Measurements from ENCODE around the gene NR3C1. TPM values are rescaled to one million over a fixed set of nuclear protein-coding genes. Genes with fewer than 3 reads are reported as not detected.

The NR3C1 gene
- total RNA-seq, 1 experiment from 2014 or later, result 16.0 TPM

DNA sequence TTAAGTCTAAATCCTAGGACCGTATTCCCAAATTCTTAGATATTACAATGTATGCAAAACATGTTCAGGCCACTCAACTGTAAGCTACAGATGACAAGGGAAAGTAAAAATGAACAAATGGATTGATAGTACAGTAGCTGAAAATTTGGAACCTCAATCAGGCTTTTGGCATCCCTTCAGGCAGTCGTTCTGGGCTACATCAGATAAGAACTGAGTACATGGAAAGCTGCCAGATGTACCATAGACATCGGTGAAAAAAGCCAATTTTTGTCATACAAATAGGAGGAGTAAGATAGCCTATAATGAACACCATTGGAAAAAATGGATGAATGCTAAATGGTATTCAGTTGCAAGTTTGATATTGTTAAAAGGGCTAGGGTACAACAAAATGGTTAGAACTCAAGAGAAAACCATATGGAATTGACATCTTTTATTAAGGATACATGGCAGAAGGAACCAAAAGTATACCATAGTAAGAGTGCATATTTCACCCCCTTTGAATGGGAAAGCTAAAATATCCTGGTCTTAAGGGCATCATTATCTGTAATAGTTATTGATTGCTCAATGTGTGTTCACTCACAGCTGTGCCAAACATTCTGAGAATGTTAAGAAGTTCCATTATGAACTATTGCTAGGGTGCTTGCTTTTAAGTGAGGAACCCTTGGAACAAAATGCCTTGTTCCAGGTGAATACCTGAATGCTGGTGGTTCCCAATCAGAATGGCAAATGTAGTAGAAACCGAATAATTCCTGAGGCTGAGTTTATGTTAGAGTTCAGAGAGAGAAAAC lies 86.4 kb downstream of the NR3C1 start (continued):
- TF ChIP-seq, protein P1, sequence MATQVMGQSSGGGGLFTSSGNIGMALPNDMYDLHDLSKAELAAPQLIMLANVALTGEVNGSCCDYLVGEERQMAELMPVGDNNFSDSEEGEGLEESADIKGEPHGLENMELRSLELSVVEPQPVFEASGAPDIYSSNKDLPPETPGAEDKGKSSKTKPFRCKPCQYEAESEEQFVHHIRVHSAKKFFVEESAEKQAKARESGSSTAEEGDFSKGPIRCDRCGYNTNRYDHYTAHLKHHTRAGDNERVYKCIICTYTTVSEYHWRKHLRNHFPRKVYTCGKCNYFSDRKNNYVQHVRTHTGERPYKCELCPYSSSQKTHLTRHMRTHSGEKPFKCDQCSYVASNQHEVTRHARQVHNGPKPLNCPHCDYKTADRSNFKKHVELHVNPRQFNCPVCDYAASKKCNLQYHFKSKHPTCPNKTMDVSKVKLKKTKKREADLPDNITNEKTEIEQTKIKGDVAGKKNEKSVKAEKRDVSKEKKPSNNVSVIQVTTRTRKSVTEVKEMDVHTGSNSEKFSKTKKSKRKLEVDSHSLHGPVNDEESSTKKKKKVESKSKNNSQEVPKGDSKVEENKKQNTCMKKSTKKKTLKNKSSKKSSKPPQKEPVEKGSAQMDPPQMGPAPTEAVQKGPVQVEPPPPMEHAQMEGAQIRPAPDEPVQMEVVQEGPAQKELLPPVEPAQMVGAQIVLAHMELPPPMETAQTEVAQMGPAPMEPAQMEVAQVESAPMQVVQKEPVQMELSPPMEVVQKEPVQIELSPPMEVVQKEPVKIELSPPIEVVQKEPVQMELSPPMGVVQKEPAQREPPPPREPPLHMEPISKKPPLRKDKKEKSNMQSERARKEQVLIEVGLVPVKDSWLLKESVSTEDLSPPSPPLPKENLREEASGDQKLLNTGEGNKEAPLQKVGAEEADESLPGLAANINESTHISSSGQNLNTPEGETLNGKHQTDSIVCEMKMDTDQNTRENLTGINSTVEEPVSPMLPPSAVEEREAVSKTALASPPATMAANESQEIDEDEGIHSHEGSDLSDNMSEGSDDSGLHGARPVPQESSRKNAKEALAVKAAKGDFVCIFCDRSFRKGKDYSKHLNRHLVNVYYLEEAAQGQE (IDR thresholded peaks at IDR 0.05; ENCODE audit: low read depth), result no peak
- no peak for TF ChIP-seq FOSL1 (IDR thresholded peaks at IDR 0.05; ENCODE audit: low read depth)
- TF ChIP-seq, protein P2, sequence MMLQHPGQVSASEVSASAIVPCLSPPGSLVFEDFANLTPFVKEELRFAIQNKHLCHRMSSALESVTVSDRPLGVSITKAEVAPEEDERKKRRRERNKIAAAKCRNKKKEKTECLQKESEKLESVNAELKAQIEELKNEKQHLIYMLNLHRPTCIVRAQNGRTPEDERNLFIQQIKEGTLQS (IDR thresholded peaks at IDR 0.05), result no peak
- no peak for TF ChIP-seq SRF (IDR thresholded peaks at IDR 0.05; ENCODE audit: low read depth)
- TF ChIP-seq SP1 (IDR thresholded peaks at IDR 0.05; ENCODE audit: low read depth), result no peak
- no peak for TF ChIP-seq SIN3A (IDR thresholded peaks at IDR 0.05; ENCODE audit: low read depth)
- TF ChIP-seq CBX3 (IDR thresholded peaks at IDR 0.05; ENCODE audit: low read depth), result no peak
- no peak for TF ChIP-seq RAD21 (IDR thresholded peaks at IDR 0.05; ENCODE audit: low read depth)

DNA sequence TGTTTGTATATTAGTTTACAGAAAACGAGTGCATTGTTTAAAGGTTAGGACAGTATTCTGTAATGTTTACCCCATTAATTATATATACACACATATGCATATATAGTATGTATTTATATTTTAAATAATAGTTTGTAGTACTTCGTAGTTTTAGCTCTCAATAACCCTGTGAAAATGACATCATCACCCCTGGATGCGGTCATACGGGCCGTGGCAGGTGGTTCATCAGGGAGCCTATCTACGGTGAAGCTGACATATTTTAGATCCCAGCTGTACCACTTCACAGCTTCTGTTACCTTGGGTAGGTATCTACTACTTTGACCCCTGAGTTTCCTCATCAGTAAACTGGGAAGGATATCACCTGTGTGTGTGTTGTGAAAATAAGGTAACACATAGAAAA lies 87.1 kb downstream of the NR3C1 start:
- no peak for ATAC-seq
- intact Hi-C loops (cut with micrococcal nuclease), result no loop called here
- TF ChIP-seq CBX3 (IDR thresholded peaks at IDR 0.05; ENCODE audit: low read depth), result no peak
- TF ChIP-seq JUND (IDR thresholded peaks at IDR 0.05), result no peak
- TF ChIP-seq RAD21 (IDR thresholded peaks at IDR 0.05; ENCODE audit: low read depth), result no peak
- TF ChIP-seq POLR2AphosphoS5 (IDR thresholded peaks at IDR 0.05; ENCODE audit: low read depth, low read length), result no peak
- no peak for TF ChIP-seq ZFX (IDR thresholded peaks at IDR 0.05)
- no peak for TF ChIP-seq YY1 (IDR thresholded peaks at IDR 0.05; ENCODE audit: extremely low read depth, insufficient replicate concordance, low read depth, low read length)
- no peak for TF ChIP-seq TCF7L2 (IDR thresholded peaks at IDR 0.05; ENCODE audit: borderline replicate concordance, extremely low read depth, insufficient read depth, insufficient read length)
- no peak for TF ChIP-seq FOSL1 (IDR thresholded peaks at IDR 0.05; ENCODE audit: low read depth)
- TF ChIP-seq, protein P1 (IDR thresholded peaks at IDR 0.05; ENCODE audit: low read depth), result no peak
- TF ChIP-seq, protein P3, sequence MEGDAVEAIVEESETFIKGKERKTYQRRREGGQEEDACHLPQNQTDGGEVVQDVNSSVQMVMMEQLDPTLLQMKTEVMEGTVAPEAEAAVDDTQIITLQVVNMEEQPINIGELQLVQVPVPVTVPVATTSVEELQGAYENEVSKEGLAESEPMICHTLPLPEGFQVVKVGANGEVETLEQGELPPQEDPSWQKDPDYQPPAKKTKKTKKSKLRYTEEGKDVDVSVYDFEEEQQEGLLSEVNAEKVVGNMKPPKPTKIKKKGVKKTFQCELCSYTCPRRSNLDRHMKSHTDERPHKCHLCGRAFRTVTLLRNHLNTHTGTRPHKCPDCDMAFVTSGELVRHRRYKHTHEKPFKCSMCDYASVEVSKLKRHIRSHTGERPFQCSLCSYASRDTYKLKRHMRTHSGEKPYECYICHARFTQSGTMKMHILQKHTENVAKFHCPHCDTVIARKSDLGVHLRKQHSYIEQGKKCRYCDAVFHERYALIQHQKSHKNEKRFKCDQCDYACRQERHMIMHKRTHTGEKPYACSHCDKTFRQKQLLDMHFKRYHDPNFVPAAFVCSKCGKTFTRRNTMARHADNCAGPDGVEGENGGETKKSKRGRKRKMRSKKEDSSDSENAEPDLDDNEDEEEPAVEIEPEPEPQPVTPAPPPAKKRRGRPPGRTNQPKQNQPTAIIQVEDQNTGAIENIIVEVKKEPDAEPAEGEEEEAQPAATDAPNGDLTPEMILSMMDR (IDR thresholded peaks at IDR 0.05 in 2 of 3, conservative IDR thresholded peaks at IDR 0.05 in 1 of 3; ENCODE audit: borderline replicate concordance in 1 of 3, insufficient read depth in 1 of 3, low read depth in 2 of 3, low read length in 2 of 3), result no peak
- no peak for TF ChIP-seq EZH2 (IDR thresholded peaks at IDR 0.05)

More for the DNA sequence above, 87.1 kb downstream of the NR3C1 start:
- no peak overlapping the region for H3K4me3 ChIP-seq (replicated peaks in 1 of 2; ENCODE audit: low read depth in 1 of 2, low read length in 2 of 2)
- H3K27me3 ChIP-seq (ENCODE audit: insufficient read depth, low read length), result no peaks in the 10 kb centered on the region
- no peak overlapping the region for H2AFZ ChIP-seq (ENCODE audit: low read depth, low read length, poor library complexity, severe bottlenecking)
- peaks cover 0 to 9% of the 10 kb centered on the region in 2 experiments; a peak in 1 of 4 replicates for H3K4me1 ChIP-seq (ENCODE audit: control insufficient read depth in 1 of 2, insufficient read depth in 2 of 2, low read length in 2 of 2)
- CTCF ChIA-PET, result no interaction called here
- H3K27ac ChIP-seq (ENCODE audit: low read depth, low read length), result no peak overlapping the region
- no peaks in the 10 kb centered on the region for H4K20me1 ChIP-seq (ENCODE audit: insufficient read depth)
- no peaks in the 10 kb centered on the region for H3K9me3 ChIP-seq (ENCODE audit: control insufficient read depth in 1 of 2, insufficient read depth in 1 of 2, low read depth in 1 of 2, low read length in 2 of 2)
- H3K79me2 ChIP-seq (ENCODE audit: insufficient read depth, low read length), result no peaks in the 10 kb centered on the region
- no peaks in the 10 kb centered on the region for H3K9me2 ChIP-seq (ENCODE audit: insufficient read depth)
- no peaks in the 10 kb centered on the region for H3K36me3 ChIP-seq (ENCODE audit: control insufficient read depth in 1 of 2, insufficient read depth in 2 of 2, low read length in 2 of 2)
- no peak for DNase-seq (ENCODE audit: low read depth, low spot score)
- H3K9ac ChIP-seq (ENCODE audit: low read length), result no peak overlapping the region
- BruUV-seq (replicated peaks), result no TSS peak
- POLR2A ChIA-PET, result no interaction called here
- RAD21 ChIA-PET (ENCODE audit: low non-redundant PET in 1 of 2, low total read pairs in 2 of 2, uncharacterized antibody in 2 of 2, unreplicated experiment in 2 of 2), result no interaction called here
- no peak overlapping the region for H3K4me2 ChIP-seq (ENCODE audit: low read length)

Measured in HCT116 (cell line).